GM12878 (cell line): ENCODE data around the gene DAPK2. TPM values are rescaled to one million over a fixed set of nuclear protein-coding genes. Genes with fewer than 3 reads are reported as not detected.

Experiments
- ATAC-seq: fragments of 200-7000 bp; cut with Tn5 transposase; 3 replicates; pipeline ENCODE4 v1.9.1; 2020; ENCODE audit warnings: mild to moderate bottlenecking, moderate library complexity
- BruUV-seq: library from RNA; stranded (reverse); fragments of 400-500 nt; replicated peaks from 2 replicates; lab custom pipeline; 2021; lab: Mats Ljungman, UMichigan
- CTCF ChIA-PET: fragments of 300-600 bp; sonication (Branson Sonifier 250); formaldehyde crosslinking; extraction: SDS; loops from one replicate; lab custom pipeline; 2021; ENCODE audit warnings: inconsistent platforms; lab: Yijun Ruan, JAX
- POLR2A ChIA-PET: fragments of 350-600 bp; formaldehyde crosslinking; extraction: SDS; loops from one replicate; lab custom pipeline; 2021; ENCODE audit warnings: inconsistent platforms; lab: Charles Lee
- RAD21 ChIA-PET: fragments of 300-600 bp; sonication (Branson Sonifier 250); formaldehyde crosslinking; loops from one replicate; lab custom pipeline; 2023; ENCODE audit warnings: antibody characterized with exemption; ENCODE audit not compliant: unreplicated experiment; lab: Charles Lee
- SMC1A ChIA-PET: fragments of 300-600 bp; sonication (Branson Sonifier 250); formaldehyde crosslinking; loops from one replicate; lab custom pipeline; 2023; ENCODE audit not compliant: unreplicated experiment, uncharacterized antibody; lab: Charles Lee
- DNase-seq: peaks from one replicate; pipeline ENCODE4 v3.0.0-alpha.2; 2011; ENCODE audit warnings: low read depth, low spot score
- FAIRE-seq: peaks from 3 replicates; lab custom pipeline; 2011; peaks lifted over from hg19 to GRCh38; lab: Jason Lieb, UNC
- H2AFZ ChIP-seq: 2 replicates; pipeline ENCODE4 v1.6.0; 2011; ENCODE audit warnings: low read depth, low read length, control low read depth; ENCODE audit not compliant: control insufficient read depth
- H3K27ac ChIP-seq: 2 replicates; pipeline ENCODE4 v1.5.1; 2011; ENCODE audit warnings: control low read depth; ENCODE audit not compliant: control insufficient read depth, insufficient read depth
- H3K27me3 ChIP-seq, 2 experiments: replicated peaks in 1 of 2; 2 replicates each; pipeline versions ENCODE4 v1.6.0 to v1.6.1; 2011; ENCODE audit warnings: low read length in 1 of 2; ENCODE audit not compliant: control insufficient read depth in 2 of 2, insufficient read depth in 2 of 2
- H3K36me3 ChIP-seq, 2 experiments: 2 replicates each; pipeline ENCODE4 v1.5.1; 2011; ENCODE audit warnings: low read length in 1 of 2; ENCODE audit not compliant: control insufficient read depth in 2 of 2, insufficient read depth in 2 of 2
- H3K4me1 ChIP-seq: 2 replicates; pipeline ENCODE4 v1.6.1; 2011; ENCODE audit warnings: mild to moderate bottlenecking, low read length, moderate library complexity, mixed read lengths; ENCODE audit not compliant: control insufficient read depth, insufficient read depth
- H3K4me2 ChIP-seq: 2 replicates; pipeline ENCODE4 v1.6.0; 2011; ENCODE audit warnings: control low read depth; ENCODE audit not compliant: control insufficient read depth, insufficient read depth
- H3K4me3 ChIP-seq: fragments of 200-600 bp; sonication (generic); 2 replicates; pipeline ENCODE4 v1.5.1; 2016
- H3K79me2 ChIP-seq: 2 replicates; pipeline ENCODE4 v1.6.0; 2011; ENCODE audit warnings: low read length; ENCODE audit not compliant: control insufficient read depth, insufficient read depth
- H3K9ac ChIP-seq: 2 replicates; pipeline ENCODE4 v1.8.0; 2011; ENCODE audit warnings: low read length, control low read depth, mixed read lengths; ENCODE audit not compliant: control insufficient read depth, insufficient read depth
- H3K9me3 ChIP-seq: replicated peaks from 3 replicates; pipeline ENCODE4 v1.5.1; 2011; ENCODE audit warnings: mild to moderate bottlenecking, low read length; ENCODE audit not compliant: control insufficient read depth, insufficient read depth
- H4K20me1 ChIP-seq: 2 replicates; pipeline ENCODE4 v1.6.0; 2011; ENCODE audit not compliant: control insufficient read depth, insufficient read depth
- EED ChIP-seq: sonication (generic); IDR thresholded peaks from 2 replicates; pipeline ENCODE4 v1.6.1; 2016; ENCODE audit warnings: antibody characterized with exemption, low read depth
- ETV6 ChIP-seq, 2 experiments: fragments of 450-650 bp in 1 of 2; IDR thresholded peaks in 1 of 2; conservative IDR thresholded peaks in 1 of 2; 2 replicates each; pipeline ENCODE4 v1.6.1; 2014; ENCODE audit warnings: antibody characterized with exemption in 1 of 2, borderline replicate concordance in 1 of 2, low read depth in 1 of 2, mild to moderate bottlenecking in 1 of 2, moderate library complexity in 1 of 2
- IKZF1 ChIP-seq: fragments of 450-650 bp; conservative IDR thresholded peaks from 2 replicates; pipeline ENCODE4 v1.6.1; 2017; ENCODE audit warnings: antibody characterized with exemption, mild to moderate bottlenecking
- MAX ChIP-seq: IDR thresholded peaks from 2 replicates; pipeline ENCODE4 v1.6.1; 2012; ENCODE audit warnings: low read depth, low read length, improper control_type of control experiment
- RUNX3 ChIP-seq: IDR thresholded peaks from 2 replicates; pipeline ENCODE4 v1.6.1; 2012; ENCODE audit warnings: low read length, inconsistent platforms
- WGBS: methylation state at CpG from one replicate; pipeline ENCODE4 v1.1.6; 2016; ENCODE audit warnings: low lambda C conversion rate; ENCODE audit not compliant: insufficient replicate concordance, insufficient coverage; ENCODE audit errors: missing lambda C conversion rate; 5-methylcytosine and 5-hydroxymethylcytosine counted together
- in situ Hi-C: fragments of 300-500 bp; cut with MboI; formaldehyde crosslinking; loops from 9 replicates; pipeline ENCODE4 v1.14.3; 2018; ENCODE audit warnings: mixed read lengths
- intact Hi-C: fragments of 100-400 bp; cut with micrococcal nuclease; formaldehyde crosslinking; loops from one replicate; pipeline ENCODE4 v1.14.2; 2022; ENCODE audit not compliant: unreplicated experiment
- polyA plus RNA-seq, 11 experiments: library from polyadenylated mRNA; depleted of rRNA in 4 of 11; unstranded in 6 of 11; stranded (reverse) in 5 of 11; fragments of >200 nt; fragmentation: Nextera tagmentation in 4 of 11; fragmentation: Illumina TruSeq in 1 of 11; extraction: Ambion mirVana in 4 of 11; extraction: Trizol in 1 of 11; gene quantifications; 1 replicate in 1 of 11; 2 replicates in 10 of 11; pipeline versions ENCODE4 v1.2.1 to v1.2.3, GENCODE V29; 2011 to 2016; ENCODE audit warnings: inconsistent platforms in 2 of 11, missing spikeins in 2 of 11, low read depth in 1 of 11
- total RNA-seq, 4 experiments: library from RNA; depleted of rRNA in 3 of 4; stranded (reverse); fragments of >200 nt in 3 of 4; fragmentation: Illumina TruSeq in 1 of 4; extraction: Trizol in 1 of 4; gene quantifications; 2 replicates each; pipeline versions ENCODE4 v1.2.1 to v1.2.3, GENCODE V29; 2013 to 2021
- TF ChIP-seq, protein P1 (sequence below): fragments of 450-650 bp; formaldehyde crosslinking; IDR thresholded peaks from 2 replicates; pipeline ENCODE4 v1.4.0; 2020; ENCODE audit warnings: mild to moderate bottlenecking, moderate library complexity

Gene DAPK2
- total and polyA plus RNA-seq, 10 of the 15 experiments (the other 5 are each of a cell fraction or from before 2014, with no cell fraction given), result 0.69 to 8.4 (median 4.1) TPM

DNA sequence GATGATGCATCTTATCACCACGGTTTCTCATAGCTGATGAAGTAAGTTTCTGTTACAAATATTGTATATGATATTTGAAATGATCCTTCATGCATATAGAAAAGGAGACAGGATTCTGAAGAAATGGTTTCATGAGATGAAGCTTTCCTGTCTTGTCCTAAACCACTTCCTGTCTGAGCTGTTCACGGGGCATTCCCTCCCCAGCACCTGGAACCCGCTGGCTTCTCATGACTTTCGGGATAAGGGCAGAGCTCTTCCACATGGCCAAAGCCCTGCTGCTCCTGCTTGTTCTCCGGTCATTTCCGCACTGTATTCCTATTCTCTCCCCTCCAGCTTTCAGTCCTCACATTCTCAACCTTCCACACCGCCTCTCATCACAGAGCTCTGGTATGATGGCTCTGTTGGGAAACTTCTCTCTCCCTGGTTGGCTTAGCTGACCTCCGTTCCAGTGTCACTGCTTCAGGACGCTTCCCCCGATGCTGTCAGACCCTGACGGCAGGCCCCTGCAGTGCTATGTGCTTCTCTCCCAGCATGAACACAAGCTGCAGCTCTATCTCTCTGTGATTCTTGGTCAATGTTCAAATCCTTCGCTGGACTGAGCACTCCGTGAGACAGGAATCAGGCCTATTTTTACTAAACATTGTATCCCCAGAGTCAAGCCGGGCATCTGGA lies 125.6 kb downstream of the DAPK2 start:
- DNase-seq (no peak), ATAC-seq (no peak), FAIRE-seq (no peak)
- SMC1A ChIA-PET, result interaction anchor here (0.5 to 1.9 kb wide), 18 partner anchors 8 to 732 kb away, joined by 3 to 11 read pairs (median 3); partner anchors contain the start of gene DAPK2
- Histone ChIP-seq H3K27me3 (no peaks in the 10 kb centered on the region), H3K79me2 (no peaks in the 10 kb centered on the region), H3K4me1 (peaks cover 27% of the 10 kb centered on the region), H4K20me1 (no peaks in the 10 kb centered on the region), H3K4me3 (no peak overlapping the region), H3K4me2 (no peak overlapping the region), H2AFZ (no peak overlapping the region), H3K27ac (no peak overlapping the region), H3K36me3 (peaks cover 0 to 3% of the 10 kb centered on the region in 2 experiments; a peak in 2 of 4 replicates), H3K9me3 (no peaks in the 10 kb centered on the region), H3K9ac (no peak overlapping the region)
- in situ Hi-C loops (no loop called here), intact Hi-C loops (no loop called here)
- BruUV-seq, result no TSS peak
- RAD21 ChIA-PET, result interaction anchor here (1.0 to 1.2 kb wide), 2 partner anchors 25 to 168 kb away, joined by 3 to 4 read pairs; no protein-coding TSS in a partner anchor
- WGBS, result 82% methylated on average over 14 of the region's 14 CpGs
- CTCF ChIA-PET, result interaction anchor here (0.7 to 1.8 kb wide), 8 partner anchors 9 to 126 kb away, joined by 3 to 5 read pairs (median 3); partner anchors contain the start of gene DAPK2
- TF ChIP-seq EED (peak; percentile 64), ETV6 (conservative IDR thresholded peaks at IDR 0.05 in 1 of 2, IDR thresholded peaks at IDR 0.05 in 1 of 2; ENCODE audit: borderline replicate concordance in 1 of 2, low read depth in 1 of 2) (0 out of 4 replicates have a peak, but pooled peaks of 1 of the 2 experiments have one; percentile 31), RUNX3 (peak; percentile 64), IKZF1 (peak; percentile 28; the same call in 1 of the 2 replicates), MAX (no peak)
- TF ChIP-seq, protein P1, sequence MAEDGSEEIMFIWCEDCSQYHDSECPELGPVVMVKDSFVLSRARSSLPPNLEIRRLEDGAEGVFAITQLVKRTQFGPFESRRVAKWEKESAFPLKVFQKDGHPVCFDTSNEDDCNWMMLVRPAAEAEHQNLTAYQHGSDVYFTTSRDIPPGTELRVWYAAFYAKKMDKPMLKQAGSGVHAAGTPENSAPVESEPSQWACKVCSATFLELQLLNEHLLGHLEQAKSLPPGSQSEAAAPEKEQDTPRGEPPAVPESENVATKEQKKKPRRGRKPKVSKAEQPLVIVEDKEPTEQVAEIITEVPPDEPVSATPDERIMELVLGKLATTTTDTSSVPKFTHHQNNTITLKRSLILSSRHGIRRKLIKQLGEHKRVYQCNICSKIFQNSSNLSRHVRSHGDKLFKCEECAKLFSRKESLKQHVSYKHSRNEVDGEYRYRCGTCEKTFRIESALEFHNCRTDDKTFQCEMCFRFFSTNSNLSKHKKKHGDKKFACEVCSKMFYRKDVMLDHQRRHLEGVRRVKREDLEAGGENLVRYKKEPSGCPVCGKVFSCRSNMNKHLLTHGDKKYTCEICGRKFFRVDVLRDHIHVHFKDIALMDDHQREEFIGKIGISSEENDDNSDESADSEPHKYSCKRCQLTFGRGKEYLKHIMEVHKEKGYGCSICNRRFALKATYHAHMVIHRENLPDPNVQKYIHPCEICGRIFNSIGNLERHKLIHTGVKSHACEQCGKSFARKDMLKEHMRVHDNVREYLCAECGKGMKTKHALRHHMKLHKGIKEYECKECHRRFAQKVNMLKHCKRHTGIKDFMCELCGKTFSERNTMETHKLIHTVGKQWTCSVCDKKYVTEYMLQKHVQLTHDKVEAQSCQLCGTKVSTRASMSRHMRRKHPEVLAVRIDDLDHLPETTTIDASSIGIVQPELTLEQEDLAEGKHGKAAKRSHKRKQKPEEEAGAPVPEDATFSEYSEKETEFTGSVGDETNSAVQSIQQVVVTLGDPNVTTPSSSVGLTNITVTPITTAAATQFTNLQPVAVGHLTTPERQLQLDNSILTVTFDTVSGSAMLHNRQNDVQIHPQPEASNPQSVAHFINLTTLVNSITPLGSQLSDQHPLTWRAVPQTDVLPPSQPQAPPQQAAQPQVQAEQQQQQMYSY (CRISPR knock-in tag), result no peak
- POLR2A ChIA-PET, result interaction anchor here (1.1 to 1.4 kb wide), 2 partner anchors 23 to 25 kb away, joined by 4 read pairs; no protein-coding TSS in a partner anchor
